ENCODE data around the gene SEMA4A. TPM values are rescaled to one million over a fixed set of nuclear protein-coding genes. Genes with fewer than 3 reads are reported as not detected.

SEMA4A gene
- total and polyA plus RNA-seq, 2 donors (not counting 1 experiment from before 2014, with no cell fraction given) = 0.27 to 0.99 TPM

- peaks cover 46% of the 10 kb centered on the region for H3K79me2 ChIP-seq (ENCODE audit: control insufficient read depth, insufficient read depth, low read length)
- no peak for DNase-seq (ENCODE audit: low read depth in 2 of 2)
- H4K20me1 ChIP-seq (ENCODE audit: control insufficient read depth, extremely low read depth, insufficient read depth, low read length) = no peaks in the 10 kb centered on the region
- no peak overlapping the region for H3K4me3 ChIP-seq (replicated peaks in 1 of 4; ENCODE audit: control extremely low read depth in 1 of 4, insufficient read depth in 1 of 4, low read depth in 3 of 4, low read length in 4 of 4)
- no peaks in the 10 kb centered on the region for H3K4me1 ChIP-seq (ENCODE audit: control insufficient read depth, extremely low read depth, insufficient read depth, low read length)
- no peaks in the 10 kb centered on the region for H3K27me3 ChIP-seq (ENCODE audit: control insufficient read depth, insufficient read depth, low read length)
- H3K27ac ChIP-seq (ENCODE audit: insufficient read depth, low read length) = no peak overlapping the region
- TF ChIP-seq EZH2 (IDR thresholded peaks at IDR 0.05; ENCODE audit: low read length, missing control alignments) (no peak), CTCF (conservative IDR thresholded peaks at IDR 0.05 in 1 of 2, IDR thresholded peaks at IDR 0.05 in 1 of 2; ENCODE audit: low read depth in 1 of 2, low read length in 2 of 2) (no peak)
- H3K36me3 ChIP-seq (ENCODE audit: control insufficient read depth, insufficient read depth, low read length) = peaks cover 6% of the 10 kb centered on the region
- no peaks in the 10 kb centered on the region for H3K9me3 ChIP-seq (ENCODE audit: control insufficient read depth, insufficient read depth, low read depth, low read length)
- H3K9ac ChIP-seq (ENCODE audit: insufficient read depth, low read length) = no peak overlapping the region
- no peak overlapping the region for H2AFZ ChIP-seq (ENCODE audit: low read length)
- no peak overlapping the region for H3K4me2 ChIP-seq (ENCODE audit: extremely low read depth, insufficient read depth, low read length)
Measured at GRCh38 chr1:156200044-156200443, 46.7 kb downstream of the SEMA4A start.

DNA sequence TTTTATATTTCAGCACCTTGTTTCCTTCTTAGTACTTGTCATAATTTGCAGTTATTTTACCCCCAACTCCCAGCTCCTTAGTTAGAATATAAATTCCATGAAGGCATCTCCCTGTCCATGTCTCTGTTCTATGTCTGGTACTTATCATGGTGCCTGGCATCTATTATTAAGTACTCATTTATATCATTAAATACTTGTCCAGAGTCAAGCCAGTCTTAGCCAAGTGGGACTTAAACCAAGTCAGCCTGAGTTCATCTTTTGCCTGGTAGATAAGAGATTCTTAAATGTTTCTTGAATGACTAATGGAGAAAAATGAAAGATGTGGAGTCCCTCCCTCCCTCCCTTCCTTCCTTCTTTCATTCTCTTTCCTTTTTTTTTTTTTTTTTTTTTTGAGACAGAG is 49.9 kb downstream of the SEMA4A start:
- Histone ChIP-seq H4K20me1 (ENCODE audit: control insufficient read depth, extremely low read depth, insufficient read depth, low read length) (no peaks in the 10 kb centered on the region), H3K4me1 (ENCODE audit: control insufficient read depth, extremely low read depth, insufficient read depth, low read length) (no peaks in the 10 kb centered on the region), H3K4me2 (ENCODE audit: extremely low read depth, insufficient read depth, low read length) (no peak overlapping the region), H3K27ac (ENCODE audit: insufficient read depth, low read length) (no peak overlapping the region), H3K9ac (ENCODE audit: insufficient read depth, low read length) (no peak overlapping the region), H2AFZ (ENCODE audit: low read length) (no peak overlapping the region), H3K27me3 (ENCODE audit: control insufficient read depth, insufficient read depth, low read length) (no peaks in the 10 kb centered on the region), H3K4me3 (replicated peaks in 1 of 4; ENCODE audit: control extremely low read depth in 1 of 4, insufficient read depth in 1 of 4, low read depth in 3 of 4, low read length in 4 of 4) (no peak overlapping the region), H3K79me2 (ENCODE audit: control insufficient read depth, insufficient read depth, low read length) (peaks cover 20% of the 10 kb centered on the region), H3K36me3 (ENCODE audit: control insufficient read depth, insufficient read depth, low read length) (peaks cover 6% of the 10 kb centered on the region), H3K9me3 (ENCODE audit: control insufficient read depth, insufficient read depth, low read depth, low read length) (no peaks in the 10 kb centered on the region)
- TF ChIP-seq EZH2 (IDR thresholded peaks at IDR 0.05; ENCODE audit: low read length, missing control alignments) (no peak), CTCF (conservative IDR thresholded peaks at IDR 0.05 in 1 of 2, IDR thresholded peaks at IDR 0.05 in 1 of 2; ENCODE audit: low read depth in 1 of 2, low read length in 2 of 2) (no peak)
- peak in 1 of 2 donors; percentile 81 for DNase-seq (ENCODE audit: low read depth in 2 of 2)

DNA sequence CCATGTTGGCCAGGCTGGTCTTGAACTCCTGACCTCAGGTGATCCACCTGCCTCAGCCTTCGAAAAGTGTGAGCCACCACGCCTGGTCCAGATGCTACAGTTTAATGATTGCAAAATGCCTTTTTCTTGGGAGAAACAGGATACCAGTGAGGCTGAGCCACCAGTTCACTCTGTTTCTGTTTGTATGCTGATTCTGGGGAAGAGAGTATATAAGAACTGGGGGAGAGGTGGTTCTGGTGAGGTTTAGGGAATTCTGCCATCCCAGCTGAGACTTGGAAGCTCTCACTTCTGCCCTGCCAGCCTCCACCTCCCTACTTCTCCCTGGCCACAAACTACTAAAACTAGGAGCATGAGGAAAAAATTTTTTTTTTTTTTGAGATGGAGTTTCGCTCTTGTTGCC is 51.3 kb downstream of the SEMA4A start:
- Histone ChIP-seq H3K27me3 (ENCODE audit: control insufficient read depth, insufficient read depth, low read length) (no peaks in the 10 kb centered on the region), H3K27ac (ENCODE audit: insufficient read depth, low read length) (no peak overlapping the region), H3K4me1 (ENCODE audit: control insufficient read depth, extremely low read depth, insufficient read depth, low read length) (no peaks in the 10 kb centered on the region), H3K36me3 (ENCODE audit: control insufficient read depth, insufficient read depth, low read length) (peaks cover 5% of the 10 kb centered on the region), H3K4me2 (ENCODE audit: extremely low read depth, insufficient read depth, low read length) (no peak overlapping the region), H4K20me1 (ENCODE audit: control insufficient read depth, extremely low read depth, insufficient read depth, low read length) (no peaks in the 10 kb centered on the region), H3K9me3 (ENCODE audit: control insufficient read depth, insufficient read depth, low read depth, low read length) (no peaks in the 10 kb centered on the region), H2AFZ (ENCODE audit: low read length) (no peak overlapping the region), H3K4me3 (replicated peaks in 1 of 4; ENCODE audit: control extremely low read depth in 1 of 4, insufficient read depth in 1 of 4, low read depth in 3 of 4, low read length in 4 of 4) (no peak overlapping the region), H3K9ac (ENCODE audit: insufficient read depth, low read length) (no peak overlapping the region), H3K79me2 (ENCODE audit: control insufficient read depth, insufficient read depth, low read length) (peaks cover 9% of the 10 kb centered on the region)
- TF ChIP-seq CTCF (conservative IDR thresholded peaks at IDR 0.05 in 1 of 2, IDR thresholded peaks at IDR 0.05 in 1 of 2; ENCODE audit: low read depth in 1 of 2, low read length in 2 of 2) = no peak
- no peak for TF ChIP-seq EZH2 (IDR thresholded peaks at IDR 0.05; ENCODE audit: low read length, missing control alignments)
- no peak for DNase-seq (ENCODE audit: low read depth in 2 of 2)
